ENCODE data around the gene MPP3. TPM values are rescaled to one million over a fixed set of nuclear protein-coding genes. Genes with fewer than 3 reads are reported as not detected.

The MPP3 gene
- total RNA-seq, 1 experiment from 2014 or later: 6.9 TPM

DNA sequence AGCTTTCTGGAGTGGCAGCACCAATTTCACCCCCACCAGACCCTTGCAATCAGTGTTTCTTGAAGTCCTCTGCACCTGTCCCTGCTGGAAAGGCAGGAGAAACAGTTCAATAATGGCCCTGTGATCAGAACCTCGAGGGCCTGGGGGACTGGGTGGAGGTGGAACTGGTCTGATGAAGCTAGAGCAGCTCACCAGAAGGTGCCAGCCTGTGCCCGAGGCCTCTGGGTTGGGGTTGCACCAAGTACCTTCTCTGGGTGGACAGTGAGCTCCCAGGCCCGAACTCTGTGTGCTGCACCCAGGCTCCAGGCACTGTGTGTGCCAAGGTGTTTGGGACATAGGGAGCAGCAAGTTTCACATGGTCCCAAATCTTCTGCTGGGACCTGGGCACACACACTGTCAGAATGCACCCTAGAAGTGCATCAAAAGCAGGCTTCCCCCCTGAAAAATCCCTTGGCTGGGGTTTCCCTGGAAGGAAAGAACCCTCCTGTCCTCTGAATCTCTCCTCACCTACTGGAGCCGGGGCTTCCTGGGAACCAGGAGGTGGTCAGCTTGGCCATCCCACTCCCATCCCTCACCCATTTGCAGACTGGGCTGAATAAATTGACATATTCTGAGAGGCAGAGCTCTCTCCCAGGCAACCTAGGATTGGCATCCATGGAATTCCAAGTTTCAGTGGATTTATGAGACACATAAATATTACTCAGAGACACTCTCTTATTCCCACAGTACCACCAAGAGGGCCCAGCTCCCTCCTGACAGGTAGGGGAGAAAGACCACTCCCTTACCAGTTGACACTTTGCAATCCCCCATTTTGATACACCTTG lies 31.4 kb upstream of the MPP3 start:
- no peak overlapping the region for H3K18ac ChIP-seq (ENCODE audit: insufficient read length, low read depth, low read length)
- H3K23me2 ChIP-seq (ENCODE audit: insufficient read length, low read depth, low read length, poor library complexity, severe bottlenecking): no peaks in the 10 kb centered on the region
- H3T11ph ChIP-seq (ENCODE audit: low read length): no peak overlapping the region
- H2BK20ac ChIP-seq (ENCODE audit: low read depth, low read length, poor library complexity, severe bottlenecking): no peak overlapping the region
- no peak overlapping the region for H3K23ac ChIP-seq (ENCODE audit: insufficient read length, low read depth, low read length)
- no peak overlapping the region for H4K91ac ChIP-seq (ENCODE audit: insufficient read length, low read depth, low read length)
- no peak overlapping the region for H3K27ac ChIP-seq (ENCODE audit: insufficient read length, low read depth, low read length)
- no peak overlapping the region for H3K4me3 Mint-ChIP-seq
- H2AFZ ChIP-seq (ENCODE audit: low read length): no peak overlapping the region
- no peak overlapping the region for H4K5ac ChIP-seq (ENCODE audit: insufficient read length, low read depth, low read length)
- H2BK5ac ChIP-seq (ENCODE audit: insufficient read length, low read length): no peak overlapping the region
- H3K9me3 Mint-ChIP-seq: no peaks in the 10 kb centered on the region
- no peak overlapping the region for H3K9ac ChIP-seq (ENCODE audit: extremely low read depth, insufficient read length, low read length)
- no peak overlapping the region for H3K56ac ChIP-seq (ENCODE audit: insufficient read length, low read depth, low read length)
- H3K27me3 ChIP-seq (ENCODE audit: insufficient read depth, low read length): no peaks in the 10 kb centered on the region
- no peak overlapping the region for H3K27ac Mint-ChIP-seq
- TF ChIP-seq, protein P1, sequence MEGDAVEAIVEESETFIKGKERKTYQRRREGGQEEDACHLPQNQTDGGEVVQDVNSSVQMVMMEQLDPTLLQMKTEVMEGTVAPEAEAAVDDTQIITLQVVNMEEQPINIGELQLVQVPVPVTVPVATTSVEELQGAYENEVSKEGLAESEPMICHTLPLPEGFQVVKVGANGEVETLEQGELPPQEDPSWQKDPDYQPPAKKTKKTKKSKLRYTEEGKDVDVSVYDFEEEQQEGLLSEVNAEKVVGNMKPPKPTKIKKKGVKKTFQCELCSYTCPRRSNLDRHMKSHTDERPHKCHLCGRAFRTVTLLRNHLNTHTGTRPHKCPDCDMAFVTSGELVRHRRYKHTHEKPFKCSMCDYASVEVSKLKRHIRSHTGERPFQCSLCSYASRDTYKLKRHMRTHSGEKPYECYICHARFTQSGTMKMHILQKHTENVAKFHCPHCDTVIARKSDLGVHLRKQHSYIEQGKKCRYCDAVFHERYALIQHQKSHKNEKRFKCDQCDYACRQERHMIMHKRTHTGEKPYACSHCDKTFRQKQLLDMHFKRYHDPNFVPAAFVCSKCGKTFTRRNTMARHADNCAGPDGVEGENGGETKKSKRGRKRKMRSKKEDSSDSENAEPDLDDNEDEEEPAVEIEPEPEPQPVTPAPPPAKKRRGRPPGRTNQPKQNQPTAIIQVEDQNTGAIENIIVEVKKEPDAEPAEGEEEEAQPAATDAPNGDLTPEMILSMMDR (conservative IDR thresholded peaks at IDR 0.05): no peak
- no peak overlapping the region for H3K14ac ChIP-seq (ENCODE audit: insufficient read depth, low read length)
- H4K8ac ChIP-seq (replicated peaks; ENCODE audit: insufficient read length, low read depth, low read length): no peak overlapping the region
- H3K36me3 Mint-ChIP-seq (ENCODE audit: insufficient read depth in 1 of 3, low read depth in 3 of 3): no peaks in the 10 kb centered on the region
- no peaks in the 10 kb centered on the region for H3K9me3 ChIP-seq (ENCODE audit: control insufficient read depth, low read depth, low read length)
- H3K79me2 ChIP-seq (ENCODE audit: insufficient read depth, low read length): no peaks in the 10 kb centered on the region
- no CpG with 5 or more reads among the region's 4 CpGs for WGBS (ENCODE audit: extremely low coverage, insufficient read length, low lambda C conversion rate)
- no peaks in the 10 kb centered on the region for H3K4me1 ChIP-seq (ENCODE audit: insufficient read depth, low read length)
- H3K4me1 Mint-ChIP-seq: no peaks in the 10 kb centered on the region
- DNase-seq: no peak
- peaks cover 2% of the 10 kb centered on the region for H4K20me1 ChIP-seq (ENCODE audit: control insufficient read depth, insufficient read depth, insufficient read length)
- H2BK15ac ChIP-seq (ENCODE audit: low read depth, low read length): no peak overlapping the region
- H2BK12ac ChIP-seq (ENCODE audit: insufficient read length, low read depth, low read length): no peak overlapping the region
- H3K4ac ChIP-seq (ENCODE audit: low read depth, low read length): no peak overlapping the region
- H2BK120ac ChIP-seq (ENCODE audit: low read depth, low read length, poor library complexity, severe bottlenecking): no peak overlapping the region
- no peaks in the 10 kb centered on the region for H3K79me1 ChIP-seq (ENCODE audit: insufficient read depth, low read depth, low read length, poor library complexity, severe bottlenecking)
- H3K4me2 ChIP-seq (ENCODE audit: insufficient read depth, insufficient read length, low read length): no peak overlapping the region
- no peak overlapping the region for H2AK5ac ChIP-seq (ENCODE audit: insufficient read length, low read length)
- peaks cover 20% of the 10 kb centered on the region for H3K27me3 Mint-ChIP-seq (ENCODE audit: low read depth)

Measured in H9 (cell line).